ENCODE measurements around the gene NAMPT. TPM values are rescaled to one million over a fixed set of nuclear protein-coding genes. Genes with fewer than 3 reads are reported as not detected.
"Not testable (repeated sequence)": the region's sequence is repeated elsewhere in the genome, so short reads cannot be mapped to it uniquely, and the experiment has no call there.

NAMPT gene
- total RNA-seq, 1 donor from 2014 or later, result 130 TPM

DNA sequence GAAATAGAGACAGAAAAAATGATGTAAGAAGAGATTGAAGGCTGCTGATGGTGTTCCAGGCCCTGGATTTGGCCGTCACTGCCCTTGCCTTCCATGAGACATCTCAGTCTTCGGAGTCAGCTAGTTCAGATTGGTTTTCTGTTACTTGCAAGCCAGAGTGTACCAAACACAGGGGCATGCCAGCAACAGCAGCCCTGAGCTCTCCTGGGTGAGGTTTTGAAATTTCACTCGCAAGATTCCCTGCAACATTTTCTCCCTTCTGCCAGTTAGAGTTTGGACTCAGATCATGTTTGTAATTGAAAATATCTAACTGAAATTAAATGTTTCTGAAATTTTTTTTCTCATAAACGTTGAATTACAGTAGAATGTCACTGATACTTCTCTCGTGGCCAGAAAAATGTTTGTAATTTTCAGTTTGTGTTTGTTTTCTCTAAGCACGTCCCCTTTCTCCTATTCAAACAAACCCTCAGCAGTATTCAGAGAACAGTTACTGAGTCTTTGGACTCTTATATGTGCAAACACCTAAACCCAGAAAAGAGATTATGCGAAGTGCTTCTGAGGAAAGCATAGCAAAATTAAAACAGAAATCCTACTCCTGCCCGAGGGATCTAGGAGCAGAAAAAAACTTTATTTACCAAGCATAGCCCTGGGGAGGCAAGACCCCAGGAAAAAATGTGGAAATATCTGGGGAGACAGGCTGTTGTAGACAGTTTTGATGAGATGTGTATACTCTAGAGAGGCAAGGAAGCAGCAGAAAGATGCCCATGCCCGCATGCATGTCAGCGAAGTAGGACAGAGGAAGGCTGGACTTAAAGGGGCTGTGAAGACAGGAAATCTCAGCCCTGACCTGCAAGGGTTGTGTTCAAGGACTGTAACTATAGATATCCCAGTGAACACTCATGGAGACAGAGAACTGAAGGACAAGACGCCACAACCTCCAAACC lies 43.0 kb upstream of the NAMPT start:
- DNase-seq (ENCODE audit: low read depth), result no peak
- TF ChIP-seq, protein P1, sequence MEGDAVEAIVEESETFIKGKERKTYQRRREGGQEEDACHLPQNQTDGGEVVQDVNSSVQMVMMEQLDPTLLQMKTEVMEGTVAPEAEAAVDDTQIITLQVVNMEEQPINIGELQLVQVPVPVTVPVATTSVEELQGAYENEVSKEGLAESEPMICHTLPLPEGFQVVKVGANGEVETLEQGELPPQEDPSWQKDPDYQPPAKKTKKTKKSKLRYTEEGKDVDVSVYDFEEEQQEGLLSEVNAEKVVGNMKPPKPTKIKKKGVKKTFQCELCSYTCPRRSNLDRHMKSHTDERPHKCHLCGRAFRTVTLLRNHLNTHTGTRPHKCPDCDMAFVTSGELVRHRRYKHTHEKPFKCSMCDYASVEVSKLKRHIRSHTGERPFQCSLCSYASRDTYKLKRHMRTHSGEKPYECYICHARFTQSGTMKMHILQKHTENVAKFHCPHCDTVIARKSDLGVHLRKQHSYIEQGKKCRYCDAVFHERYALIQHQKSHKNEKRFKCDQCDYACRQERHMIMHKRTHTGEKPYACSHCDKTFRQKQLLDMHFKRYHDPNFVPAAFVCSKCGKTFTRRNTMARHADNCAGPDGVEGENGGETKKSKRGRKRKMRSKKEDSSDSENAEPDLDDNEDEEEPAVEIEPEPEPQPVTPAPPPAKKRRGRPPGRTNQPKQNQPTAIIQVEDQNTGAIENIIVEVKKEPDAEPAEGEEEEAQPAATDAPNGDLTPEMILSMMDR (IDR thresholded peaks at IDR 0.05; ENCODE audit: insufficient read depth, low read length, poor library complexity, severe bottlenecking), result no peak
- no peaks in the 10 kb centered on the region for H3K36me3 ChIP-seq (ENCODE audit: control insufficient read depth, insufficient read depth, low read length)
- no peaks in the 10 kb centered on the region for H3K27me3 ChIP-seq (ENCODE audit: control insufficient read depth, insufficient read depth, low read length)
- no peak overlapping the region for H3K4me3 ChIP-seq (ENCODE audit: low read depth, low read length)

DNA sequence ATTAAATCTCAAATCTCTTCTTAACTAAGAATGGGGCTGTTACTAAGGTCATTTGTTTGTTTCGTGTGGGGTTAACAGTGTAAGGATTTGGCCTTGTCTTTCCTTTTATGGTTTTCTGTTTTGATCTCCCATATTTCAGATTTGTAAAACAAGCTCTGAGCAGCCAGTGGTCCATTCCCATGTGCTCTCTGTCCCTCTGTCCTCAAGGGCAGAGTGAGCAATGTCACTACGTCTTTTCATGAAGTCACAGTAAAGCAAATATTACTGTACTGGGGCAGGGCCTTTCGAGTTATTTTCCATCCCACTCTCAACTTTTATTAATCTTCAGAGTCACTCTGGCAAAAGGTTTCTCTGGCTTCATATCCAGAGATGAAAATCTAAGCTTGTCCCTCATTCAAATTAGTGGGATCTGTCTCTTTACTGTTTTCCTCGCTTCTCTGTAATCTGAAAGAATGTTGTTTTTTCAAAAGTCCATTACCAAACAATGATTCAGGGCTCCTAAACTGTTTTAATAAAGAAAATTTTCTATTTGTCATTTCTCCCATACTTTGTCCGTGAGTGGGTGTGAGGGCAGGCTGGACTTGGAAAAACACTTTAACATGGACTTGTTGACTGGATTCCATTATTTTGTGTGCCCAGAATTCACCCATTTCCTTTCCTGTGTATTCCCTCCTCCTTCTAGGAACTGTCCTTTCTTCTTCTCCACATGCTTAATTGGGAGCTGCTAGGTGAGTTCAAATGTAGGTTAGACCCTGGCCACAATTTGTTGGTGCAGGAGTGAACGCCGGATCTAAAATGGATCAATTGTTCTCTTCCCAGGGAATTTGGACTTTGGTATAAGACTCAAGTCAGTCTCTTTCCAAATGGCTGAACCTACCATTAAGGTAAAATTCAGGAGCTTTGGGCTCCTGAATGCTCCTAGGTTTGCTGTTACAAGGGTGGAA lies 42.1 kb upstream of the NAMPT start:
- Histone ChIP-seq H3K4me3 (ENCODE audit: low read depth, low read length) (no peak overlapping the region), H3K36me3 (ENCODE audit: control insufficient read depth, insufficient read depth, low read length) (no peaks in the 10 kb centered on the region), H3K27me3 (ENCODE audit: control insufficient read depth, insufficient read depth, low read length) (no peaks in the 10 kb centered on the region)
- TF ChIP-seq, protein P1 (IDR thresholded peaks at IDR 0.05; ENCODE audit: insufficient read depth, low read length, poor library complexity, severe bottlenecking), result no peak
- DNase-seq (ENCODE audit: low read depth), result no peak

DNA sequence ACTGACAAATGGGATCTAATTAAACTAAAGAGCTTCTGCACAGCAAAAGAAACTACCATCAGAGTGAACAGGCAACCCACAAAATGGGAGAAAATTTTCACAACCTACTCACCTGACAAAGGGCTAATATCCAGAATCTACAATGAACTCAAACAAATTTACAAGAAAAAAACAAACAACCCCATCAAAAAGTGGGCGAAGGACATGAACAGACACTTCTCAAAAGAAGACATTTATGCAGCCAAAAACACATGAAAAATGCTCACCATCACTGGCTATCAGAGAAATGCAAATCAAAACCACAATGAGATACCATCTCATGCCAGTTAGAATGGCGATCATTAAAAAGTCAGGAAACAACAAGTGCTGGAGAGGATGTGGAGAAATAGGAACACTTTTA lies 39.7 kb upstream of the NAMPT start:
- DNase-seq (ENCODE audit: low read depth); H3K36me3 ChIP-seq (ENCODE audit: control insufficient read depth, insufficient read depth, low read length); H3K4me3 ChIP-seq (ENCODE audit: low read depth, low read length); H3K27me3 ChIP-seq (ENCODE audit: control insufficient read depth, insufficient read depth, low read length): not testable (repeated sequence)

DNA sequence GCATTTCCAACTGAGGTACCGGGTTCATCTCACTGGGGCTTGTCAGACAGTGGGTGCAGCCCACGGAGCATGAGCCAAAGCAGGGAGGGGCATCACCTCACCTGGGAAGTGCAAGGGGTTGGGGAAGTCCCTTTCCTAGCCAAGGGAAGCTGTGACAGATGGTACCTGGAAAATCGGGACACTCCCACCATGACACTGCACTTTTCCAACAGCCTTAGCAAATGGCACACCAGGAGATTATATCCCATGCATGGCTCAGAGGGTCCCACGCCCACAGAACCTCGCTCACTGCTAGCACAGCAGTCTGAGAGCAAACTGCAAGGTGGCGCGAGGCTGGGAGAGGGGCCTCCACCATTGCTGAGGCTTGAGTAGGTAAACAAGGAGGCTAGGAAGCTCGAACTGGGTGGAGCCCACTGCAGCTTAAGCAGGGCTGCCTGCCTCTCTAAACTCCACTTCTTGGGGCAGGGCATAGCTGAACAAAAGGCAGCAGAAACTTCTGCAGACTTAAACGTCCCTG lies 35.5 kb upstream of the NAMPT start:
- not testable (repeated sequence) for H3K4me3 ChIP-seq (ENCODE audit: low read depth, low read length); H3K27me3 ChIP-seq (ENCODE audit: control insufficient read depth, insufficient read depth, low read length); H3K36me3 ChIP-seq (ENCODE audit: control insufficient read depth, insufficient read depth, low read length); DNase-seq (ENCODE audit: low read depth)

DNA sequence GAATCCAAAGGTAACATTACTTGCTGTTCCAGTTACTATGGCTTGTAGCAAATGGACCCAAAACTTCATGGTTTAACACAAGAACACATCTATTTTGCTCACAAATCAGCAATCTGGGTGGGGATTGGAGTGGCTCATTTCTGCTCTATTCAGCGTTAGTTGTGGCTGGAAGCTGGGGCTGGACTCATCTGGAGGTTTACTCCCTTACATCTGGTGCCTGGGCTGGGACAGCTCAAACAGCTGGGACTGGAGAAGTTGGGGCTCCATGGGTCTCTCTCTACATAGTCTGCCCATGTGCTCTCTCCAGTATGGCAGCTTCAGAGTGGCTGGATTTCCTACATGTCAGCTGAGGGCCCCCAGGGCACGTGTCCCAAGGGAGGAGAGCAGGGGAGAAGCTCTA lies 33.7 kb upstream of the NAMPT start:
- Histone ChIP-seq H3K4me3 (ENCODE audit: low read depth, low read length) (no peak overlapping the region), H3K27me3 (ENCODE audit: control insufficient read depth, insufficient read depth, low read length) (no peaks in the 10 kb centered on the region), H3K36me3 (ENCODE audit: control insufficient read depth, insufficient read depth, low read length) (no peaks in the 10 kb centered on the region)
- TF ChIP-seq, protein P1 (IDR thresholded peaks at IDR 0.05; ENCODE audit: insufficient read depth, low read length, poor library complexity, severe bottlenecking), result no peak
- no peak for DNase-seq (ENCODE audit: low read depth)

DNA sequence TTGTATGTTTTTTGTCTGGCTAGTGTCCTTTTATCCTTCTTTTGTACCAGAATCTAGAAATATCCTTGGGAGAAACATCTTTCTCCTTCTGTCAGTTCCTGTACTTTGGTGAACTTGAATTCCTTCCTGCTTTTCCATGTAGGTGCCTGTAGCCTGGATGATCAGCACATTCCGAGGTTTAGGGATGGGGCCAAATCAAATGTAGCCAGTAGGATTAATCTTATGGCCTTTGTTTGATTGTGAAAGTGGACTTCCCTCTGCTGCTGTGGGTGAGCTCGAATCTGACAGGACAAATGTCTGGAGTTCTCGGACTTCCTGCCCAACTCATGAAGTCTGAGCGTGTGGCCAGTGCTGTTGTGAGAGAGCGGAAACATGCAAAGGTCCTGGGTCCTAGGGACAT lies 33.2 kb upstream of the NAMPT start:
- DNase-seq (ENCODE audit: low read depth), result no peak
- TF ChIP-seq, protein P1 (IDR thresholded peaks at IDR 0.05; ENCODE audit: insufficient read depth, low read length, poor library complexity, severe bottlenecking), result no peak
- H3K4me3 ChIP-seq (ENCODE audit: low read depth, low read length), result no peak overlapping the region
- H3K27me3 ChIP-seq (ENCODE audit: control insufficient read depth, insufficient read depth, low read length), result no peaks in the 10 kb centered on the region
- H3K36me3 ChIP-seq (ENCODE audit: control insufficient read depth, insufficient read depth, low read length), result no peaks in the 10 kb centered on the region

Data from kidney epithelial cell (primary cell).